Ishikawa (cell line): ENCODE data around the gene CEP85L.

Source experiments
- CEBPB ChIP-seq: IDR thresholded peaks from 2 replicates; pipeline ENCODE4 v1.6.1; 2012
- CREB1 ChIP-seq: IDR thresholded peaks from 2 replicates; pipeline ENCODE4 v1.6.1; 2012; ENCODE audit warnings: low read depth
- EGR1 ChIP-seq: IDR thresholded peaks from 2 replicates; pipeline ENCODE4 v1.6.1; 2012
- EP300 ChIP-seq: IDR thresholded peaks from 2 replicates; pipeline ENCODE4 v1.6.1; 2012; ENCODE audit warnings: borderline replicate concordance
- FOXM1 ChIP-seq: IDR thresholded peaks from 2 replicates; pipeline ENCODE4 v1.6.1; 2012; ENCODE audit warnings: low read depth, borderline replicate concordance
- MAX ChIP-seq: IDR thresholded peaks from 2 replicates; pipeline ENCODE4 v1.6.1; 2012
- NFIC ChIP-seq: IDR thresholded peaks from 2 replicates; pipeline ENCODE4 v1.6.1; 2012
- RAD21 ChIP-seq: IDR thresholded peaks from 2 replicates; pipeline ENCODE4 v1.6.1; 2012; ENCODE audit warnings: low read depth
- REST ChIP-seq: IDR thresholded peaks from 2 replicates; pipeline ENCODE4 v1.6.1; 2012; ENCODE audit warnings: low read depth, mild to moderate bottlenecking
- TAF1 ChIP-seq: IDR thresholded peaks from 2 replicates; pipeline ENCODE4 v1.6.1; 2012; ENCODE audit warnings: low read depth, mild to moderate bottlenecking
- TCF12 ChIP-seq: IDR thresholded peaks from 2 replicates; pipeline ENCODE4 v1.6.1; 2012; ENCODE audit warnings: low read depth
- TEAD4 ChIP-seq: IDR thresholded peaks from 2 replicates; pipeline ENCODE4 v1.6.1; 2012
- USF1 ChIP-seq: IDR thresholded peaks from 2 replicates; pipeline ENCODE4 v1.6.1; 2012
- YY1 ChIP-seq: IDR thresholded peaks from 2 replicates; pipeline ENCODE4 v1.6.1; 2012; ENCODE audit warnings: low read depth
- ZBTB7A ChIP-seq: IDR thresholded peaks from 2 replicates; pipeline ENCODE4 v1.6.1; 2012; ENCODE audit warnings: low read depth

CEP85L gene

GRCh38 chr6:118489990-118490389 is 161.4 kb downstream of the CEP85L start:
- TF ChIP-seq TEAD4: no peak
- TF ChIP-seq TCF12: no peak
- no peak for TF ChIP-seq RAD21
- no peak for TF ChIP-seq EGR1
- no peak for TF ChIP-seq ZBTB7A

GRCh38 chr6:118488631-118489030 is 162.8 kb downstream of the CEP85L start:
- TF ChIP-seq TAF1 (no peak), USF1 (no peak), CEBPB (no peak)

GRCh38 chr6:118485601-118486550 is 165.5 kb downstream of the CEP85L start:
- no peak for TF ChIP-seq MAX
- 0 out of 2 replicates have a peak, but pooled peaks have one; percentile 41 for TF ChIP-seq CEBPB

GRCh38 chr6:118476551-118476950 is 174.8 kb downstream of the CEP85L start:
- TF ChIP-seq TAF1 (no peak), RAD21 (no peak), NFIC (no peak), ZBTB7A (no peak), REST (no peak), YY1 (no peak), USF1 (no peak), CEBPB (no peak), TEAD4 (no peak), EGR1 (no peak), CREB1 (no peak), EP300 (no peak), MAX (no peak), FOXM1 (no peak), TCF12 (no peak)

GRCh38 chr6:118473266-118473665 is 178.1 kb downstream of the CEP85L start:
- TF ChIP-seq CEBPB (no peak), ZBTB7A (no peak), EP300 (no peak), TCF12 (no peak)

GRCh38 chr6:118469468-118469867 is 181.9 kb downstream of the CEP85L start:
- TF ChIP-seq USF1 (no peak), EP300 (no peak), ZBTB7A (no peak), YY1 (no peak), REST (no peak), CREB1 (no peak), TEAD4 (no peak), EGR1 (no peak), FOXM1 (no peak), RAD21 (no peak), CEBPB (no peak), MAX (no peak)
